Measurements from ENCODE around the gene LIPH.

DNA sequence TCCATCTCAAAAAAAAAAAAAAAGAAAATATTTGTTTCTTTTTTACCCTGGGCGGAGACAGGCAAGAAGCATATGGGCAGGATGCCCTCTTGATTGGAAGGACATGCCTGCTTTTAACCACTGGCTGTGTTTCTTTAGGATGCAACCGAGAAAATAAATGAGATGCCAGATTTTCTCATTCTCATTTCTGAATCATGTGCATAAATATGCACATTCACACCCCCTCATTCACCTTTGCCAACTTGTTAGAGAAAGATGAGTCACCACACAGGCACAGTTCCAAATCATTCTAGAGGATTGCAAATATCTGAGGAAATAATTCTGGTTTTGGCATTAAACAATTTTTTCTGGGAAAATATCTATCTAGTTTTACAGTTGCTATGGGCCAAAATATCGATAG is 3.3 kb downstream of the LIPH start:
- TF ChIP-seq, protein P1, sequence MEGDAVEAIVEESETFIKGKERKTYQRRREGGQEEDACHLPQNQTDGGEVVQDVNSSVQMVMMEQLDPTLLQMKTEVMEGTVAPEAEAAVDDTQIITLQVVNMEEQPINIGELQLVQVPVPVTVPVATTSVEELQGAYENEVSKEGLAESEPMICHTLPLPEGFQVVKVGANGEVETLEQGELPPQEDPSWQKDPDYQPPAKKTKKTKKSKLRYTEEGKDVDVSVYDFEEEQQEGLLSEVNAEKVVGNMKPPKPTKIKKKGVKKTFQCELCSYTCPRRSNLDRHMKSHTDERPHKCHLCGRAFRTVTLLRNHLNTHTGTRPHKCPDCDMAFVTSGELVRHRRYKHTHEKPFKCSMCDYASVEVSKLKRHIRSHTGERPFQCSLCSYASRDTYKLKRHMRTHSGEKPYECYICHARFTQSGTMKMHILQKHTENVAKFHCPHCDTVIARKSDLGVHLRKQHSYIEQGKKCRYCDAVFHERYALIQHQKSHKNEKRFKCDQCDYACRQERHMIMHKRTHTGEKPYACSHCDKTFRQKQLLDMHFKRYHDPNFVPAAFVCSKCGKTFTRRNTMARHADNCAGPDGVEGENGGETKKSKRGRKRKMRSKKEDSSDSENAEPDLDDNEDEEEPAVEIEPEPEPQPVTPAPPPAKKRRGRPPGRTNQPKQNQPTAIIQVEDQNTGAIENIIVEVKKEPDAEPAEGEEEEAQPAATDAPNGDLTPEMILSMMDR (IDR thresholded peaks at IDR 0.05): no peak
- no peak for TF ChIP-seq POLR2A (IDR thresholded peaks at IDR 0.05)
